GM23338 (cell line): ENCODE measurements around the gene BCL2. TPM values are rescaled to one million over a fixed set of nuclear protein-coding genes. Genes with fewer than 3 reads are reported as not detected.

ENCODE experiments used
- ATAC-seq: fragments of 200-7000 bp; cut with Tn5 transposase; 3 replicates; pipeline ENCODE4 v1.9.1; 2020
- DNase-seq: peaks from one replicate; pipeline ENCODE4 v3.0.0-alpha.2; 2015; ENCODE audit warnings: low spot score
- H2AFZ ChIP-seq: fragments of 200-600 bp; sonication (generic); 2 replicates; pipeline ENCODE4 v1.8.0; 2016; ENCODE audit warnings: antibody characterized with exemption, mild to moderate bottlenecking, moderate library complexity
- H3F3A ChIP-seq: fragments of 200-600 bp; sonication (generic); replicated peaks from 2 replicates; pipeline ENCODE4 v1.8.0; 2017; ENCODE audit warnings: antibody characterized with exemption, mixed run types, low read depth
- H3K27ac ChIP-seq: fragments of 200-600 bp; sonication (generic); 2 replicates; pipeline ENCODE4 v1.6.1; 2016; ENCODE audit warnings: low read depth
- H3K27me3 ChIP-seq: fragments of 200-600 bp; sonication (generic); 2 replicates; pipeline ENCODE4 v1.8.0; 2016; ENCODE audit warnings: mild to moderate bottlenecking, mixed run types, moderate library complexity; ENCODE audit not compliant: insufficient read depth
- H3K36me3 ChIP-seq: fragments of 200-600 bp; sonication (generic); 2 replicates; pipeline ENCODE4 v1.8.0; 2016; ENCODE audit warnings: mild to moderate bottlenecking; ENCODE audit not compliant: insufficient read depth
- H3K4me1 ChIP-seq: fragments of 200-600 bp; sonication (generic); 2 replicates; pipeline ENCODE4 v1.8.0; 2016; ENCODE audit warnings: mild to moderate bottlenecking, moderate library complexity; ENCODE audit not compliant: insufficient read depth
- H3K4me2 ChIP-seq: fragments of 200-600 bp; sonication (generic); 2 replicates; pipeline ENCODE4 v1.7.1; 2017; ENCODE audit warnings: mixed run types
- H3K4me3 ChIP-seq: fragments of 200-600 bp; sonication (generic); 2 replicates; pipeline ENCODE4 v1.6.1; 2016; ENCODE audit warnings: mixed run types
- H3K79me2 ChIP-seq: fragments of 200-600 bp; sonication (generic); replicated peaks from 2 replicates; pipeline ENCODE4 v1.8.0; 2017; ENCODE audit warnings: mild to moderate bottlenecking; ENCODE audit not compliant: insufficient read depth
- H3K9me2 ChIP-seq: fragments of 200-600 bp; sonication (generic); 2 replicates; pipeline ENCODE4 v1.8.0; 2017; ENCODE audit not compliant: insufficient read depth
- H4K20me1 ChIP-seq: fragments of 200-600 bp; sonication (generic); replicated peaks from 2 replicates; pipeline ENCODE4 v1.8.0; 2017; ENCODE audit warnings: mild to moderate bottlenecking; ENCODE audit not compliant: insufficient read depth
- H3K27ac Mint-ChIP-seq: 2 replicates; pipeline ENCODE4 v1.8.0; 2020; ENCODE audit warnings: inconsistent platforms, mild to moderate bottlenecking, moderate library complexity, mixed read lengths
- H3K27me3 Mint-ChIP-seq: 3 replicates; pipeline ENCODE4 v1.8.0; 2022; ENCODE audit warnings: low read depth, mild to moderate bottlenecking, moderate library complexity, mixed read lengths, inconsistent platforms; ENCODE audit not compliant: insufficient read depth, poor library complexity
- H3K36me3 Mint-ChIP-seq: 3 replicates; pipeline ENCODE4 v1.8.0; 2021; ENCODE audit warnings: low read depth, mild to moderate bottlenecking, inconsistent platforms, moderate library complexity, mixed read lengths
- H3K4me1 Mint-ChIP-seq: 3 replicates; pipeline ENCODE4 v1.8.0; 2020; ENCODE audit warnings: mild to moderate bottlenecking, inconsistent platforms, mixed read lengths
- H3K4me3 Mint-ChIP-seq: 3 replicates; pipeline ENCODE4 v1.8.0; 2021; ENCODE audit warnings: moderate library complexity, mild to moderate bottlenecking, inconsistent platforms, mixed read lengths
- H3K9me3 Mint-ChIP-seq: 3 replicates; pipeline ENCODE4 v1.8.0; 2020; ENCODE audit warnings: moderate library complexity, mild to moderate bottlenecking, inconsistent platforms, mixed read lengths
- CTCF ChIP-seq, 2 experiments: fragments of 200-600 bp in 1 of 2; sonication (generic) in 1 of 2; conservative IDR thresholded peaks; 2 replicates each; pipeline versions ENCODE4 v1.5.1 to v1.6.1; 2016 to 2017; ENCODE audit warnings: antibody characterized with exemption in 2 of 2, low read depth in 2 of 2, mild to moderate bottlenecking in 2 of 2, moderate library complexity in 1 of 2
- JUNB ChIP-seq: IDR thresholded peaks from one replicate; pipeline ENCODE4 v1.6.1; 2016; ENCODE audit warnings: antibody characterized with exemption; ENCODE audit not compliant: unreplicated experiment
- NANOG ChIP-seq: IDR thresholded peaks from 2 replicates; pipeline ENCODE4 v1.6.1; 2016; ENCODE audit warnings: antibody characterized with exemption, borderline replicate concordance
- REST ChIP-seq: IDR thresholded peaks from one replicate; pipeline ENCODE4 v1.6.1; 2018; ENCODE audit warnings: antibody characterized with exemption; ENCODE audit not compliant: unreplicated experiment
- STAT1 ChIP-seq: IDR thresholded peaks from one replicate; pipeline ENCODE4 v1.6.1; 2016; ENCODE audit warnings: antibody characterized with exemption; ENCODE audit not compliant: unreplicated experiment
- ZNF462 ChIP-seq: fragments of 250-450 bp; sonication (Bioruptor Pico); IDR thresholded peaks from 2 replicates; pipeline ENCODE4 v1.5.0; 2020; ENCODE audit warnings: mild to moderate bottlenecking, moderate library complexity
- polyA plus RNA-seq: library from polyadenylated mRNA; unstranded; fragments of >200 nt; fragmentation: Nextera tagmentation; extraction: Ambion mirVana; gene quantifications from 2 replicates; pipeline ENCODE4 v1.2.1, GENCODE V29; 2016
- total RNA-seq: library from RNA; depleted of rRNA; stranded (reverse); fragments of >200 nt; shearing (Covaris generic); gene quantifications from 2 replicates; pipeline ENCODE4 v1.2.3, GENCODE V29; 2014

The BCL2 gene
- total and polyA plus RNA-seq, 2 experiments from 2014 or later, result 1.2 to 4.0 TPM

GRCh38 chr18:63326011-63326410, 6.4 kb upstream of the BCL2 start (continued):
- TF ChIP-seq REST (no peak), CTCF (conservative IDR thresholded peaks at IDR 0.05; ENCODE audit: low read depth in 2 of 2) (no peak)

- DNase-seq (no peak), ATAC-seq (no peak)
- Histone ChIP-seq H2AFZ (no peak overlapping the region), H3K27ac (no peak overlapping the region), H3K27me3 (peaks cover 16% of the 10 kb centered on the region), H3K79me2 (no peaks in the 10 kb centered on the region), H3K4me1 (peaks cover 11% of the 10 kb centered on the region; the same call in 1 of the 2 replicates), H3F3A (no peaks in the 10 kb centered on the region), H4K20me1 (no peaks in the 10 kb centered on the region), H3K4me3 (no peak overlapping the region), H3K9me2 (no peaks in the 10 kb centered on the region), H3K4me2 (no peak overlapping the region), H3K36me3 (no peaks in the 10 kb centered on the region)
- H3K27ac Mint-ChIP-seq, result peak overlapping the region; percentile 72; the same call in 1 of the 2 replicates
- H3K27me3 Mint-ChIP-seq, result peaks cover 10% of the 10 kb centered on the region
- no peaks in the 10 kb centered on the region; the same call in 2 of the 3 replicates for H3K36me3 Mint-ChIP-seq
- peaks cover 11% of the 10 kb centered on the region for H3K4me1 Mint-ChIP-seq
- TF ChIP-seq JUNB (no peak), STAT1 (no peak), REST (no peak), ZNF462 (CRISPR knock-in tag) (no peak), NANOG (no peak)
- no peak overlapping the region for H3K4me3 Mint-ChIP-seq
- H3K9me3 Mint-ChIP-seq, result no peaks in the 10 kb centered on the region; the same call in 2 of the 3 replicates
Observed at GRCh38 chr18:63325086-63325686, 5.6 kb upstream of the BCL2 start.
